ENCODE data around the gene CDC123. TPM values are rescaled to one million over a fixed set of nuclear protein-coding genes. Genes with fewer than 3 reads are reported as not detected.
"Not testable (repeated sequence)": the region's sequence is repeated elsewhere in the genome, so short reads cannot be mapped to it uniquely, and the experiment has no call there.

CDC123 gene
- total and polyA plus RNA-seq, 9 donors: 22.1 to 59.1 (median 35.8) TPM

GRCh38 chr10:12269056-12269455, 73.1 kb downstream of the CDC123 start:
- Histone ChIP-seq H3K27ac (no peak overlapping the region), H3K27me3 (no peaks in the 10 kb centered on the region), H3K4me3 (no peak overlapping the region), H3K4me1 (ENCODE audit: insufficient read depth) (no peaks in the 10 kb centered on the region), H3K9me3 (no peaks in the 10 kb centered on the region), H3K36me3 (no peaks in the 10 kb centered on the region)
- WGBS, 3 donors: 89 to 100% (median 96%) methylated on average over 2 of the region's 2 CpGs
- TF ChIP-seq EP300 (IDR thresholded peaks at IDR 0.05) (no peak), POLR2A (IDR thresholded peaks at IDR 0.05) (no peak), CTCF (IDR thresholded peaks at IDR 0.05) (no peak)
- intact Hi-C loops (cut with DNase I): loop anchor here (10.0 kb wide), 4 partner anchors 386 to 826 kb away; no protein-coding TSS in a partner anchor
- DNase-seq: no peak

- 71 to 73% (median 72%) methylated on average over 8 of the region's 8 CpGs for WGBS, 3 donors
- Histone ChIP-seq H3K4me3 (no peak overlapping the region), H3K4me1 (ENCODE audit: insufficient read depth) (no peaks in the 10 kb centered on the region), H3K36me3 (no peaks in the 10 kb centered on the region), H3K27ac (no peak overlapping the region), H3K9me3 (no peaks in the 10 kb centered on the region), H3K27me3 (no peaks in the 10 kb centered on the region)
- intact Hi-C loops (cut with DNase I): no loop called here
- no peak for TF ChIP-seq EP300 (IDR thresholded peaks at IDR 0.05)
- no peak for TF ChIP-seq CTCF (IDR thresholded peaks at IDR 0.05)
- no peak for TF ChIP-seq POLR2A (IDR thresholded peaks at IDR 0.05)
- no peak for DNase-seq
Measured at GRCh38 chr10:12271210-12271540, 75.2 kb downstream of the CDC123 start.

GRCh38 chr10:12277862-12278261, 81.9 kb downstream of the CDC123 start:
- intact Hi-C loops (cut with DNase I); H3K4me1 ChIP-seq (ENCODE audit: insufficient read depth); H3K27ac ChIP-seq; DNase-seq; H3K36me3 ChIP-seq; H3K4me3 ChIP-seq; H3K9me3 ChIP-seq; H3K27me3 ChIP-seq: not testable (repeated sequence)
- WGBS, 3 donors: 88 to 93% (median 89%) methylated on average over 7 of the region's 7 CpGs

GRCh38 chr10:12279281-12279680, 83.3 kb downstream of the CDC123 start:
- no peak for TF ChIP-seq CTCF (IDR thresholded peaks at IDR 0.05)
- TF ChIP-seq POLR2A (IDR thresholded peaks at IDR 0.05): no peak
- no peak for TF ChIP-seq EP300 (IDR thresholded peaks at IDR 0.05)
- H3K27ac ChIP-seq: no peak overlapping the region
- DNase-seq: no peak
- intact Hi-C loops (cut with DNase I): no loop called here
- no peaks in the 10 kb centered on the region for H3K27me3 ChIP-seq
- H3K36me3 ChIP-seq: no peaks in the 10 kb centered on the region
- no peaks in the 10 kb centered on the region for H3K4me1 ChIP-seq (ENCODE audit: insufficient read depth)
- 77 to 84% (median 78%) methylated on average over 11 of the region's 11 CpGs for WGBS, 3 donors
- no peaks in the 10 kb centered on the region for H3K9me3 ChIP-seq
- H3K4me3 ChIP-seq: no peak overlapping the region

GRCh38 chr10:12287772-12288171, 91.8 kb downstream of the CDC123 start:
- Histone ChIP-seq H3K4me3 (no peak overlapping the region), H3K36me3 (no peaks in the 10 kb centered on the region), H3K9me3 (no peaks in the 10 kb centered on the region), H3K27me3 (no peaks in the 10 kb centered on the region), H3K4me1 (ENCODE audit: insufficient read depth) (no peaks in the 10 kb centered on the region), H3K27ac (no peak overlapping the region)
- WGBS, 3 donors: 92 to 96% (median 94%) methylated on average over 10 of the region's 10 CpGs
- TF ChIP-seq CTCF (IDR thresholded peaks at IDR 0.05) (no peak), POLR2A (IDR thresholded peaks at IDR 0.05) (no peak), EP300 (IDR thresholded peaks at IDR 0.05) (no peak)
- DNase-seq: no peak
- intact Hi-C loops (cut with DNase I): no loop called here

GRCh38 chr10:12297784-12298183, 101.8 kb downstream of the CDC123 start:
- H3K27ac ChIP-seq; H3K9me3 ChIP-seq; H3K4me1 ChIP-seq (ENCODE audit: insufficient read depth); intact Hi-C loops (cut with DNase I); H3K4me3 ChIP-seq; H3K36me3 ChIP-seq; DNase-seq; H3K27me3 ChIP-seq: not testable (repeated sequence)
- 55 to 66% (median 63%) methylated on average over 3 of the region's 3 CpGs for WGBS, 3 donors

Measured in ovary (tissue), 9 donors.